ENCODE results near the gene DUSP16.
"Not testable (repeated sequence)": the region's sequence is repeated elsewhere in the genome, so short reads cannot be mapped to it uniquely, and the experiment has no call there.

The DUSP16 gene

DNA sequence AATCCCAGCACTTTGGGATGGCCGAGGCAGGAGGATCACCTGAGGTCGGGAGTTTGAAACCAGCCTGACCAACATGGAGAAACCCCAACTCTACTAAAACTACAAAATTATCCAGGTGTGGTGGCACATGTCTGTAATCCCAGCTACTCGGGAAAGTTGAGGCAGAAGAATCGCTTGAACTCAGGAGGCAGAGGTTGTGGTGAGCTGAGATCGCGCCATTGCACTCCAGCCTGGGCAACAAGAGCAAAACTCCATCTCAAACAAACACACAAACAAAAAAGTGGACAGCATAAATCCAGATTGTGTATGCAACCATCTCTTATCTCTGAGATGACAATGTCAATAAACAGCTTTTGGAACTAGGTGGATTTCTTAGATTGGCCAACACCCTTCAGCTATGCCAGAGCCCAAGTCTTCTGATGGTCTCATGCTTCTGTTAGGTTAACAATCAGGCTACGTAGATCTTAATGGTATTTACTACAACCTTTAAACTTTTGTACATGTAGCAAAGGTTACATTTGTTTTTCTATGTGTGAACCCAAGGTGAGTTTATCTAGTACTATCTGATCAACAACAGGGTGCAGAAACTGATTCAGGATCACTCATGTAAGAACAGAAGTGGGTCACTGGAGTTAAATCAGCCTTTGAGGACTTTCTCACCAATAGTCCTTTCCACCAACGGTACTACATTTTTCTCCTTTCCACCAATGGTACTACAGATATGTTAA is 73.7 kb downstream of the DUSP16 start:
- DNase-seq, result no peak

DNA sequence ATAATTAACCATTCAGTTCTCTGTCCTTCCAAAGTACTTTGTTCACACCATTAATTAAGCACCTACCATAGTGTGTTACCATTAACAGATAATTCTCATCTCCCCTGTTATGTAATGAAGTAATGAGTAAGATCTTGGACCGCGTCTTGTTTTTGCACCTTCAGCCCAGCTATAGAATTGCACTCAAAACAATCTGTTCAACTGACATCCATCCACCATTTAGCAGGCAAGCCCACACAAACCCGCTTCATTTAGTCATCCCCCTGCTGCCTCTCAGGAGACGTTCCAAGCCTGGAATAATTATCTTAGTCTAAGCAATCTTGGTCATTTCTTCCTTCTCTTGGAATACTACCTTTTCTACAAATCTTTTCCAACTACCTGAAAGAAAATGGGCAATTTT is 74.4 kb downstream of the DUSP16 start:
- no peak for DNase-seq

DNA sequence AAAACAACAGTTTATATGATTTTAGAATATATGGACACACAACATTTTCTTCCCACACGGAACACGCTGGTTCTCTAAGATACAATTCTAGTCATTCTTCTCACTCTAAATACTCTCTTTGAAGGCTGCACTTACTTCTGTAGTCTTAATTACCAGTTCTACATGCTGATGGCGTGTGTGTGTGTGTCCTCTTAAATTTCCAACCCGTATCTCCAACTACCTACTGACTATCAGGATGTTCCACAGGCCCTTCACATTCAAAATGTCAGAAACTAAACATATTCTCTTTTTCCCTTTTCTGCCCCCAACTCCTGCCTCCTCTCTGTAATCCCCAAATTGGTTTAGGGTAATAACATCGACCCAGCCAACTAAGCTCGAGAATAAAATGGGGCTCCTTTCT is 75.2 kb downstream of the DUSP16 start:
- no peak for DNase-seq

DNA sequence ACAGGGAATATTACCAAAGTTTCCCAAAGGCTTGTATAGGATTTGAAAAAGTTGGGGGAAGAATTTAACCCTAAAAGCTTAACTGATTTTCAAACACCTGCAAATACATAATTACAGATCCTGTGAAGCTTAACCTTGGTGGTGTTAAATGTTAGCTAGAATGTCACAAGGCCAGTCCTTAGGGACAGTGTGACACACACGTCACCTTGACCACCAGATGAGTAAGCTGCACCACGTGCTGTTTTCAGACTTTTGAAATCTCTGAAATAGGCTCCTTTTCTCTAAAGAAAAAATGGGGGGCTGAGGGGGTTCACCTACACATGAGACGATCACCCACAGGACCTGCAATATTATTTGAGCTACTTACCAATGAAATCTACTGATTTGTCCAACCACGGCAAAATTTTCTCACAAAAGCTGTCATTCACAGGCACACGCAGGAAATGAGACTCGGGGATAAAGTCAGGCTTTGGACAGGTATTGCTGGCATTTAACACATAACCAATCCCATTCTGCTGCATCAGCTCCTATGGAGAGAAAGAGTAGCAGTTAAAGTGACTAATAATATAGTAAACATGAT is 75.9 kb downstream of the DUSP16 start:
- DNase-seq, result no peak

DNA sequence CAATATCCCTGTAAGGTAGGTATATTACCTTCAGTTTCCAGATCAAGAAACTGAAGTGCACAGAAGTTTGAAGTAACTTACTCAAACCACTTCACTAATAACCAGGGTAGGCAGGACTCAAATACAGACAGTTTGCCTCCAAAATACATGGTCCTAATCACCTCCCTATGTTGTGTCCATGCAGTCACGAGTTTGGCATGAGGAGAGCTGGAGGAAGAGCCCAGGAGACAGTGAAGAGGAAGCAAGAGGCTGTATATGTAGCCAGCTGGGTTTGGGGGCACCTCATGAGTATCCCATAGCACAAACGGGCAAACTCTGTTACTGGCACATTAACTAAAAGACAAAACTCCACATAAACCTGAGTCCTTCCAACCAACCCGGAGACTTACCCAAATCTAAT is 79.2 kb downstream of the DUSP16 start:
- DNase-seq, result no peak

DNA sequence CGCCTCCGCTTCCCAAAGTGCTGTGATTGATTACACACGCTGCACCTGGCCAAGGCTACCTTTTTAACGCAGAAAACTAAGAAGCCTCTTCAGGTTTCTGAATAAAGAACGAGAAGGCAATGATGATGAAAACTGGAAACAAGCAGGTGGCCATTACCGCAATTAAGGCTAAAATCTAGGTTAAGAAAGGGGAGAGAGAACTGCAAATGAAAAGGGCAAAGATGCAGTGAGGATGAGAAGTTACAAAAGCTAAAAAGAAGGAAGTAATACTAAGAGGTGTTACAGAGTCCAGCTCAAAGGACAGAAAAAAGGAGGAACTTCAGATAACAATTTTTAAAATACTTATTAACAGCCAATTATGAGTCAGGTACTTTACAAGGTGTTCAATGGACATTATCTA is 79.7 kb downstream of the DUSP16 start:
- no peak for DNase-seq

DNA sequence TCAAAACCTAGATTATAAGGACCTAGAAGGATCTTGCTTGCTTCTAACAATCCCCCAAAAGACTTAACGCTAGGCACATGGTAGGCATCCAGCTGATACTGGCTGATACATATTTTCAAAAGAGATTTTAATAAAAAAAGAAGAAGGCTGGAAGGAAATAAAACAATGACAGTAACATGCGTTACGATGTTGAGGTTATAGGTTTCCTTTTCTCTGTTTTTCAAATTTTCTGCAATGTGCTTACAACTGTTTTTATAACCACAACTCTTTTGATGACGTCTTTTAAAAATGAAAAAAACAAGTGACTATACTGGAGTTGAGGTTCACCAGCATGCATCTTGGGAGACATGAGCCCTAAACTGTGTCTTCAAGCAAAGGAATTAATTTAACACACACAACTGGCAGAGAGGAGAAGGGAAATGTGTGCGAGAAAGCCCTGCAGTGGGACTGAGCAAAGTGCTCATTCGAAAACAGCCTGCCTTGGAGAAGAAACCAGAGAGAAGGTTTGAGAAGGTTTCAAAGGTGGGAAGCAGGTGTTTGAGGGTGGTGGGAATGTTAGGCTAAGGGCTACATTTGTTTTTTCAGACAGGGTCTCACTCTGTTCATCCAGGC is 80.4 kb downstream of the DUSP16 start:
- DNase-seq, result no peak

DNA sequence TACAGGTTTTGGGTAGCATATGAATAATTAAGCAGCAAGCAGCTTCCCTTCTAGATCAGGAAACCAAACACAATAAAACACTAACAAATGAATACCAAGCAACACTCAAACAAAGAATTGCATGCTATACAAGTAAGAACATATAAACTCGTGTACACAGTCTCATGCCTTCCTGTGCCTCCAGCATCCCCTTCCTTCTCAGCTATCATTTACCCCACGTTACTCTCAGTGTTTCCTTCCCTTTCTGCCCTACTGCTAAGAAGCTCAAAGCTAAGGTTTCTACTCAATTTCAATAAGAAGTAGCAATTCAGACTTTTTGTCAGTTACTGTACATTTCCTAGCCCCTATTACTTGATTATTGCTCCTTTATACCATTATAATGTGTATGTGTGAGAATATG is 81.0 kb downstream of the DUSP16 start:
- no peak for DNase-seq

DNA sequence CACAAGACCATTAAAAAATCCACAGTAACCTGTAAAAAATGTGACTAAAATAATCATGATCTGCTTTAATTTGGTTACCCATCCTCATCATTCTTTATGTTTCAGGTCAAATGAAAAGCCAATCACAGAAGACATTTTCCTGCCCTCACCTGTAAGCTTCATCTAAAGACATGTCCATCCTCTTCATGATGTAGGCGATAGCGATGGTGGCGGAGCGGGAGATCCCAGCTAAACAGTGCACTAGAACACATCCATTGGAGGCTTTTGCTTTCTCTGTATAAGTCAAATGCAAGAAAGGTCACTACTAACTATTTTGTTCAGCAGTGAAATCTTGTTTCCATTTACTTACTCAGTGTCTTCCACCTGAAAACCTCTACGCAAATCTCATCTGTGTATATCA is 82.6 kb downstream of the DUSP16 start:
- no peak for DNase-seq

DNA sequence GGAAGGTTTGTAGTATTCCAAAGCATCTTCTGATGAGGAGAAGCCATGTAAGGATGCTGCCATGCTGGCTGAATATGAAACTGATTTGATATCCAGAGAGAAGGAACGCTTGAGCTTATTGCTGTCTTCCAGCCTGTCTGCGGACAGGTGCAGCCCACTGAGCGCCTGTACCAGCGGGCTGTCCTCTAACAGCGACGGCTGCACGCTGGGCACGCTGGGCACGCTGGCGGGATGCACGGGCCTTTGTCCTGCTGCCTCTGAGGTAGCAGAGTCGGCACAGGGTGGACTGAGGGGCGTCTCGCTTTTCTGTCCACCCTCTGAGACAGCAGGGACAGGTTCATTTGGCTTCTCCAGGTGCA is 85.2 kb downstream of the DUSP16 start:
- DNase-seq, result no peak

DNA sequence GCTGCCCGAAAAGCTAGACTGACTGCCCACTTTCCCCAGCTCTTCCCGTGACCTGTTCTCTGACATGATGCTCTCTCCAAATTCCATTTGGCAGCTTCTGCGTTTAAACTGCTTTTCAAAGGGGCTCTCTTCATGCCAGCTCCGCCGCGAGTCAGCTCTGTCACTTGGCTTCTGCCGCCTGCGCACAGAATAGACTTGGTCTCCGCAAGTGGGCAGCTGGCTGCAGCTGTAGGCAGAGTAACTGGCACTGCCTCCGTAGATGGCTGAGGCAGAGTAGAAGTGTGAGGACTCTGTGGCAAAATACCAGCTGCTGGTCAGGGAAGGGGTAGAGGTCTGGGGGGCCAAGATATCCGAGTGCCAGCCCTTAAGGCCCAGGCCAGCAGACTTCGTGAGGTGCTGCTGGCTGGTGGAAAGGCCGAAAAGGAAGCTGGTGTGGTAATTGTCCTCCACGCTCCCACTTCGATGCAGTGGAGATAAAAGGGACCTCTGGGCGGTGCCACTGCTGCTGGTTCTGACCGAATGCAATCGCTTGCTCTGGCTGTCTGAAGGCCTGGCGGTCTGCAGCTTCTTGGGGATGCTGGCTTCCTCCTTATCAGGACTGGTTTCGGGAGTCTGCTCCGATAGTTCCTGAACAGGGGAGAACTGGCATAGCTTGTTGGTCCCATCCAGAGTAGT is 85.7 kb downstream of the DUSP16 start:
- peak; percentile 45 for DNase-seq

DNA sequence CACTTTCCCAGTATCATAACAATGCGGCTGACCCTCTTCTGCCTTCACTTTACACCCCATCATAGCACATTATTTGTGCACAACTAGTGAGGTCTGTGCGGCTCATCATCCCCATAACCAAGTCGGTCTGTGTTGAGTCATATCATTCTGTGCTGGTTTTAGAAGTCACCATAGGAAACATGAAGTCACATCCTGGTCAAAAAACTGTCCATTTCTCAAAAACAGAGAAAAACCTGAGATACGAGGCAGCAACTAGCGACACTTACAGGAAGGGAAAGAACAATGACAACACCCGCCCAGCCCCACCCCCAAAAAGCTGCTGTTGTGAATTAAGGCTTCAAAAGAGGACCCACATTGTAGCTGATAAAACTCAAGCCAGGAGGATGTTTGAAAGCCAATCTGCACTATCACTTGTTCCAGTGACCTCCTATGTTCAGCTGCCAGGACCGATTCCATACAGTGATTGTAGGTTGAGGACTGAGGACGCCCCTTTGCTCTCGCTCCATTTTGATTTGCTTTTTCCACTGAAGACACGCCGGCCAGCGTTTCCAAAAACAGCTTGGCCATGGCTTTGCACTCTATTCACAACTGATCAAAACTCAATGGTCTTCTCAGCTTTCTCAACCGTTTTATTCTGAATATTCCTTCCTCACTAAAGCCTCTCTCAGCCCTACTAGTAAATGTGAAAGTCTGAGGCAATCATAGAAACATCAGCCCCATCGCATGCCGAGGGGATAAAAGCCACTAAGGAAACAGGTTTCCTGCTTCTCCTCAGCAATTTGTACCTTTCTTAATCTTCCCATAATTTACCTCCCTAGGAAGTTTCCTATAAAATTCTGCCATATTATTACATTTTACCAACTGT is 87.5 kb downstream of the DUSP16 start:
- DNase-seq, result no peak

DNA sequence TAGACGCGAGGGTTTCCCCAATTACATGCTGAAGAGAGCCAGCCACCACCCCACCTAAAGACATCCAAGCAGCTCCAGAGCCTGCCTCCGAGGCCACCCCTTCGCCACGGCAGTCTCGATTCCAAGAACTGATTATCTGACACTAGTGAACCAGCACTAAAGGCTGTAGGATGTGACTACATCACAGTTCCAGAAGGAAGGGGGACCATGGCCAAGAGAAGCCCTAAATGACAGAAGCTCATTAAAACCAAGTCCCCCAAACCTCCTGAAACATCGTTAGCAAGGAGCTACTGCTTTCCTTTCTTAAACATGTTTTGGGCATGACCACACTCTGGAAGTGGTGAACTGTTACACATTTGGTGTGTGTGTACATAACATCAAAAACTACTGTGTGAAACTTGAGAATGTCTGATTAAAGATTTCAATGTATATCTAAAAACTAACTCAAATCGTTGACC is 88.2 kb downstream of the DUSP16 start:
- no peak for DNase-seq

DNA sequence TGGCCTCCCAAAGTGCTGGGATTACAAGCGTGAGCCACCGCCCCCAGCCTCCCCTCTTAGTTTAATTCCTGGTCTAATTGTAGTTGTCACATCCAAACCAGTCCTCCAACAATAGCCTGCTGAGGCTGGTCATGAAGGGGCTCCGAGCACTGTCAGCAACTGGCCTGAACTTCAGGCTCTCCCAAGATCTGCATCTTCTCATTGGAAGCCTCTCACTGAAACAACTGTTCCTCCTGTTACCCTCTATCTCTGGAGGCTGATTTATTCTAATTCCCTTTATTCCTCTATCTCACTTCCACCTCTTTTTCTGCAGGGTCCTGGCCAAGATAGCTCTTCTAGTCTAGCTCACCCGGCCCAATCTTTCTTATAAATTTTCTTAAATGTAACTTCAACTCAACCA is 89.4 kb downstream of the DUSP16 start:
- DNase-seq, result no peak

DNA sequence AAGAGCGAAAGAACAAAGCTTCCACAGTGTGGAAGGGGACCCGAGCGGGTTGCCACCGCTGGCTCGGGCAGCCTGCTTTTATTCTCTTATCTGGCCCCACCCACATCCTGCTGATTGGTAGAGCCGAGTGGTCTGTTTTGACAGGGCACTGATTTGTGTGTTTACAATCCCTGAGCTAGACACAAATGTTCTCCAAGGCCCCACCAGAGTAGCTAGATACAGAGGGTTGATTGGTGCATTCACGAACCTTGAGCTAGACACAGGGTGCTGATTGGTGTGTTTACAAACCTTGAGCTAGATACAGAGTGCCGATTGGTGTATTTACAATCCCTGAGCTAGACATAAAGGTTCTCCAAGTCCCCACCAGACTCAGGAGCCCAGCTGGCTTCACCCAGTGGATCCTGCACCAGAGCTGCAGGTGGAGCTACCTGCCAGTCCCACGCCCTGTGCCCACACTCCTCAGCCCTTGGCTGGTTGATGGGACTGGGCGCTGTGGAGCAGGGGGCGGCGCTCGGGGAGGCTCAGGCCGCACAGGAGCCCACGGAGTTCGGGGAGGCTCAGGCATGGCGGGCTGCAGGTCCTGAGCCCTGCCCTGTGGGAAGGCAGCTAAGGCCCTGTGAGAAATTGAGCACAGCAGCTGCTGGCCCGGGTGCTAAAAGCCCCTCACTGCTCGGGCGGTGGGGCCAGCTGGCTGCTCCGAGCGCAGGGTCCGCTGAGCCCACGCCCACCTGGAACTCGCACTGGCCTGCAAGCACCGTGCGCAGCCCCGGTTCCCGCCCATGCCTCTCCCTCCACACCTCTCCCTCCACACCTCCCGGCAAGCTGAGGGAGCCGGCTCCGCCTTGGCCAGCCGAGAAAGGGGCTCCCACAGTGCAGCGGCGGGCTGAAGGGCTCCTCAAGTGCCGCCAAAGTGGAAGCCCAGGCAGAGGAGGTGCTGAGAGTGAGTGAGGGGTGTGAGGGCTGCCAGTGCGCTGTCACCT is 90.4 kb downstream of the DUSP16 start:
- DNase-seq, result not testable (repeated sequence)

DNA sequence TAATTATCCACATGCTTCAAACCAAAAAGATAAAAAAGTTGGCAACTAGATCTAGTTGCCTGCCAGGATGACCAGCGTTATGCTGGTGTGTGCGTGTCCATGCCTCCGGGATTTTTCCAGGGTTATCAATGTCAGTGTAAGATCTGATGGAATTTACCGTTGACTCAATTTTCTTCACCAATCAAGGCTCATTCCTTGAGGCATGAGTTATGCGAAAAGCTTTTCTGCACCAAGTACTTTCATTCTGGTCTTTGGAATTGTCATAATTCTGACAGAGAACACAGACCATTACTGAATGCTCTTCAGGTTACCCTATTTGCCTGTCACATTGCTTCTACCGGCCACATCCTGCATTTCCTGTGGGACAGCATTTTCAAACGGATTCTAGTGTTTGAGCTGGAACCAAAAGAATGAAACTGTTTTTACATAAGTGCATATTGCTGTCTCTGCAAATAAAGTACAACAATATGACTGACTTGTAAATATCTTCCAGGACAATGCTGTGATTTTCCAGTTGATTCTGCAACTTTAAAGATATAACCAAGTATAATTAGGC is 91.8 kb downstream of the DUSP16 start:
- no peak for DNase-seq

DNA sequence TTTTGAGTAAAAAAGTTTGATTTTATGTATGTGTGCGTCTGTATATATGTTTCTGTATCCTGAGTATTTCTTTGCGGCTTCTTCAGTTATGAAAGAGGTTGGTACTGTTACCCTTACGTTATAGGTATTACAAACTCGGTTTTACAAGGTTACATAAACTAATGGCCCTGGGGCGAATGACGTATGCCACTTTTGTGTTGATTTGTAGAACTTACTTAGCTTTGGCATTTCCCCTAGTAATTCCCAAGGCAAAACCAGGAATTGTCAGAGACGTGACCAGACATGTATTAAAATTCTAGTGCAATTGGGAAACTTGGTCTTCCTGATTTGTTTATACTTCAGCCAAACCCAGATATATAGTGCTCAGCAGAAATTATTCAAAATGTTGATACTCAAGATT is 93.3 kb downstream of the DUSP16 start:
- DNase-seq, result no peak

DNA sequence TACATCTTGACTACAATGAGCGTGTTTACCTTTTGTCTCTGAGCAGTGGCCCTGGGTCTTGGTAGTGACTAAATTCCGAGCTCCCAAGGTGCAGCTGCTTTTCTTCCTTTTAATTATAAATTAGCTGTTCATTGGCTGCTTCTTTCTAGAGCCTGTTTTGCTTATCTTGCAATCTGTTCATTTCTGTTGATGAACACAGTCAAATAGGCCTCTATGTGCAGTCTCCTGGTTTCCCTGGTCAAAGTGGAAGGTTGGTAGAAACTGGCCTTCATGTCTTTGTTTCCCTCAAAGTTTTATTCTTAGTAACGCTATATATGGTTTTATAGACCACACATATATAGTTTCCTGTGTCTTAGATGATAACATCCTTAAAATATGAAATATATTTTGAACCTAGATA is 94.1 kb downstream of the DUSP16 start:
- no peak for DNase-seq

DNA sequence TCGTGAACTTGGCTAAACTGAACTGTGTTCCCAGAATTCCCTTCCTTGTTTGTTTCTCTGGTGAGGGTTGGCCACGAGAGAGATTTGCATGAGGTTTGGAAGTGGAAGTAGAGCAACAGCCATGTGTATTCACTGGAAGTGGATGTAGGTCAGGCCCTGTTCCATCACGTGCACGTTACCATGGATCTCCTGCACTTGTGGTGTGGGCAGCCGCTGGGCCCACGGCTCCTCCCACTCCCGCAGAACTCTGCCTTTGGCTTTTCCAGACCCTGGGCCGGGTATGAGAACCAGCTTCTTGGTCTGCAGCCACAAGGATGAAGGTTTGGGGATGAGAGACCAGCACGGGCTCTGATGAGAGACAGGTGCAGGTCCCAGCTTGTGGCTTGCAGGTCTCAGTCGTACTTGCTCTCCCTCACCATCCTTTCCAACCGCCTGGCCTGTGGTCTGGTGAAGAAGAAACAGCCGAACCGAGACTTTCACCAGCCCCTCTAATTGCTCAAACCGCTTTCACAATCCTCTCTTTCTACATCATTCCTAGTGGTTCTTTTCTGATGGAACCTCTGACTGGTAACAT is 94.9 kb downstream of the DUSP16 start:
- DNase-seq, result peak; percentile 61

DNA sequence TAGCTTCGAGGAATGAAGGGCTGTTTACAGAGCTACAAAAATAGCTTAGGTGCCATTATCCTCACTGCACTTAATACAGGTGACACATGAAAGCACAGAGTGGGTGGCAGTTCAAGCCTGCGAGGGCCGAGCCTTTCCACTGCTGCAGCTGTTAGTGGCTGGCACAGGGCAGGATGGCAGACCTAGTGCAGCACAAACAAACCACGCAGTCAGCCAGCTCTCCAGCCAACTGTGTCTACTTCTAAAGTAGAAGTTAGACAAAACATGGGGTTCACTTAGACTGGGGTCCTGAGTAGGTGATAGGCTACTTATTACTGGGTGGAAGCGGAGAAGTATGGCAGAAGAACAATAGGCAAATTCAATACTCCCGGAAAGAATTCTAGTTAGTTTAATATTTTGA is 95.4 kb downstream of the DUSP16 start:
- DNase-seq, result no peak

DNA sequence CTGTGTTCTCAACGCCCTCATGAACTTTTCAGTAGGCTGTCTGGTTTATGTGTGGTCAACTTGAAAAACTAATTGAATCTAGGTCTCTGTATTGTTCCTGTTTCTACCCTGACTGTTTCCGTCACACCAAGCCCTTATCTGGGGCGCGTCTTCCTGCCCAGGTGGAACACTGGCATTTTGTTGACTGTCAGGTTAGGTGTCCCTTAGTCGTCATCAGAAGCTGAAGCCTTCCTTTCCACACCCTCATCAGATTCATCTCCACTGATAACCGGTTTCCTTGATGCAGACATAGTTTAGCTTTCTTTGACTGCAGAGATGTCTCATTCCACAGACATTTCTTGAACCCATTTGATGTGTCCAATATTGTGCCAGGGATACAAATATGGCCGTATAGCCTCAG is 96.5 kb downstream of the DUSP16 start:
- no peak for DNase-seq
